Keratinocyte (primary cell): ENCODE data around the gene PTPRN2.

Source experiments
- EZH2 ChIP-seq: IDR thresholded peaks from one replicate; pipeline ENCODE4 v1.6.1; 2012; ENCODE audit warnings: inconsistent platforms, mild to moderate bottlenecking, low read length, moderate library complexity
- TF ChIP-seq, protein P1 (sequence below), 3 experiments: IDR thresholded peaks in 1 of 3; conservative IDR thresholded peaks in 1 of 3; optimal IDR thresholded peaks in 1 of 3; 2 replicates in 2 of 3; 3 replicates in 1 of 3; pipeline versions ENCODE3 to v1.5.1; 2011; ENCODE audit warnings: low read length in 3 of 3, mild to moderate bottlenecking in 3 of 3, moderate library complexity in 2 of 3, control low read depth in 1 of 3, inconsistent platforms in 1 of 3; ENCODE audit not compliant: insufficient read depth in 2 of 3; ENCODE audit errors: extremely low read depth in 1 of 3

DNA sequence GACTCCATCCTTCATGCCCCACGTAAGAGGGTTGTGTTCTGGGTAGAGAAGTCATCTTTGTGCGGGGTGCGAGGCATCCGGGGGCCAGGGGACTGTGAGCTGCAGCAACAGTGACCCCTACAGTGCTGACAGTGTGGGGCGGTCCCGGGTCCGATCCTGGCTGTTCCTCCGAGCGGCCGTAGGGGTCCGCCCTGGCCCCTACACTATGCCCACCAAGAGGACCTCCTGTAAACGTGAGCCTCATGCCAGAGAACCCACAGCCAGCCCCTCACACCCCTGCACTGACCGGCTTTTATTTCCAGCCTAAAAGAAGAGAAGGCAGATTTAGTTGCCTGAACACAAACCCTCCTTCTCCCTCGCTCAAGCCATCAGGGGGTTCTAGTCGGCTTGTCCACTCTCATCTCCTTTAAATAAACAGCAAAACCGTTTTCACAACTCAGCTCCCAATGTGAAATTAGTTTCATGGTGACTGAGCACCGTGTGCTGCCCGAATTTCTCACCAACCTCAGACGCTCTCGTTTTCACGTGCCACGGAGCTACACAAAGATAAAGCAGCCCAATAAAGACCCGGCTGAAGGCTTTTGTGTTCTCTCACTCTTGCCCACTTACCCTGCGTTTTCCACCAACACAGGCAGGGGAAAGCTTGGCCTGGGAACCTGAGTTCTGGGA lies 588.6 kb downstream of the PTPRN2 start:
- TF ChIP-seq, protein P1, sequence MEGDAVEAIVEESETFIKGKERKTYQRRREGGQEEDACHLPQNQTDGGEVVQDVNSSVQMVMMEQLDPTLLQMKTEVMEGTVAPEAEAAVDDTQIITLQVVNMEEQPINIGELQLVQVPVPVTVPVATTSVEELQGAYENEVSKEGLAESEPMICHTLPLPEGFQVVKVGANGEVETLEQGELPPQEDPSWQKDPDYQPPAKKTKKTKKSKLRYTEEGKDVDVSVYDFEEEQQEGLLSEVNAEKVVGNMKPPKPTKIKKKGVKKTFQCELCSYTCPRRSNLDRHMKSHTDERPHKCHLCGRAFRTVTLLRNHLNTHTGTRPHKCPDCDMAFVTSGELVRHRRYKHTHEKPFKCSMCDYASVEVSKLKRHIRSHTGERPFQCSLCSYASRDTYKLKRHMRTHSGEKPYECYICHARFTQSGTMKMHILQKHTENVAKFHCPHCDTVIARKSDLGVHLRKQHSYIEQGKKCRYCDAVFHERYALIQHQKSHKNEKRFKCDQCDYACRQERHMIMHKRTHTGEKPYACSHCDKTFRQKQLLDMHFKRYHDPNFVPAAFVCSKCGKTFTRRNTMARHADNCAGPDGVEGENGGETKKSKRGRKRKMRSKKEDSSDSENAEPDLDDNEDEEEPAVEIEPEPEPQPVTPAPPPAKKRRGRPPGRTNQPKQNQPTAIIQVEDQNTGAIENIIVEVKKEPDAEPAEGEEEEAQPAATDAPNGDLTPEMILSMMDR (optimal IDR thresholded peaks at IDR 0.05 in 1 of 3, IDR thresholded peaks at IDR 0.05 in 1 of 3, conservative IDR thresholded peaks at IDR 0.05 in 1 of 3; ENCODE audit: extremely low read depth in 1 of 3, insufficient read depth in 2 of 3, low read length in 3 of 3): no peak
- no peak for TF ChIP-seq EZH2
